ENCODE results near the gene CXXC5. TPM values are rescaled to one million over a fixed set of nuclear protein-coding genes. Genes with fewer than 3 reads are reported as not detected.
A peak's percentile ranks its signal among the peaks of the same experiment; 100 is the strongest.

Gene CXXC5
- polyA plus RNA-seq, 1 of the 3 experiments (the other 2 are of a cell fraction), result 47.4 TPM

DNA sequence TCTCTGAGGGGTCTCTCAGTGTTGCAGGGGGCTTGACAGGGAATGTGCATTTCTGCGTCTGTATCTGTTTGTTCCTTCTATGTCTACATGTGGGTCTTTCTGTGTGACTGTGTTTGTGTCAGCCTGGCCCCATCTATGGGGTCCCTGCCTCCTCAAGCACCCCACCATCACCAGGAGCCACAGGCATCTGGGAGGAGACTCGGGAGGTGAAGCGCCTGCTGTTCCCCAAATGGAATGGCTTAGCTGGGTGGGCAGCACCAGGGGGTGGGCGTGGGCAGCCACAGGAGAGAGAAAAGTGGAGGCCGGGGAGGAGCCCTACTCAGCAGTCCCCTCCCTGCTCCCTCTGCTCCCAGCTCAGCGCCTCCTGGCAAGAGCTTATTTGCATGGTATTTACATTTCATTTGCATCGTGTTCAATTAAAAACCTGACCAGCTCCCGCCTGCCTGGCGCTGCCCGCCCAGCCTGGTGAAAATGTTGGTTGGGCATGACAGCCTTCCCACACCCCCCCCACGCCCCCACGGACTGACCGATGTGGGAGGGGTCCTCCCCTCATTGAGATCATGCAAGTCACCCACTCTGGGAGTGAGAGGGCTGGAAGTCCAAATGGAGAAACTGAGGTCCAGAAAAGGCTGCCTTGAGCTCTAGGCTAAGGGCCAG, 50.5 kb downstream of the CXXC5 start:
- Histone ChIP-seq H3K9ac (no peak overlapping the region), H3K27ac (ENCODE audit: low read depth in 2 of 2, low read length in 1 of 2) (peak overlapping the region; percentile 31 to 97; a peak in 3 of 4 replicates), H3K79me2 (ENCODE audit: insufficient read depth) (no peaks in the 10 kb centered on the region), H3K4me1 (ENCODE audit: control insufficient read depth in 1 of 2, insufficient read depth in 2 of 2, low read depth in 1 of 2, low read length in 1 of 2) (peaks cover 31 to 47% of the 10 kb centered on the region in 2 experiments; a peak in 3 of 4 replicates), H2AFZ (ENCODE audit: low read depth) (no peak overlapping the region), H3K4me2 (peak overlapping the region; percentile 67; the same call in 1 of the 2 replicates), H3K4me3 (ENCODE audit: low read depth in 2 of 2, low read length in 1 of 2) (no peak overlapping the region), H4K20me1 (ENCODE audit: insufficient read depth) (no peaks in the 10 kb centered on the region), H3F3A (replicated peaks; ENCODE audit: insufficient read depth) (peaks cover 28% of the 10 kb centered on the region), H3K27me3 (ENCODE audit: insufficient read depth) (no peaks in the 10 kb centered on the region), H3K9me2 (no peaks in the 10 kb centered on the region), H3K9me3 (no peaks in the 10 kb centered on the region), H3K36me3 (replicated peaks in 1 of 2; ENCODE audit: control insufficient read depth in 1 of 2, insufficient read depth in 2 of 2, low read length in 1 of 2) (no peaks in the 10 kb centered on the region)
- no peak for TF ChIP-seq NFIC (IDR thresholded peaks at IDR 0.05; ENCODE audit: borderline replicate concordance)
- TF ChIP-seq EP300 (IDR thresholded peaks at IDR 0.05; ENCODE audit: borderline replicate concordance in 1 of 2, low read depth in 1 of 2, low read length in 1 of 2), result 0 out of 4 replicates have a peak, but pooled peaks of 1 of the 2 experiments have one; percentile 16
- TF ChIP-seq, protein P1, sequence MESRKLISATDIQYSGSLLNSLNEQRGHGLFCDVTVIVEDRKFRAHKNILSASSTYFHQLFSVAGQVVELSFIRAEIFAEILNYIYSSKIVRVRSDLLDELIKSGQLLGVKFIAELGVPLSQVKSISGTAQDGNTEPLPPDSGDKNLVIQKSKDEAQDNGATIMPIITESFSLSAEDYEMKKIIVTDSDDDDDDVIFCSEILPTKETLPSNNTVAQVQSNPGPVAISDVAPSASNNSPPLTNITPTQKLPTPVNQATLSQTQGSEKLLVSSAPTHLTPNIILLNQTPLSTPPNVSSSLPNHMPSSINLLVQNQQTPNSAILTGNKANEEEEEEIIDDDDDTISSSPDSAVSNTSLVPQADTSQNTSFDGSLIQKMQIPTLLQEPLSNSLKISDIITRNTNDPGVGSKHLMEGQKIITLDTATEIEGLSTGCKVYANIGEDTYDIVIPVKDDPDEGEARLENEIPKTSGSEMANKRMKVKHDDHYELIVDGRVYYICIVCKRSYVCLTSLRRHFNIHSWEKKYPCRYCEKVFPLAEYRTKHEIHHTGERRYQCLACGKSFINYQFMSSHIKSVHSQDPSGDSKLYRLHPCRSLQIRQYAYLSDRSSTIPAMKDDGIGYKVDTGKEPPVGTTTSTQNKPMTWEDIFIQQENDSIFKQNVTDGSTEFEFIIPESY (IDR thresholded peaks at IDR 0.05; ENCODE audit: borderline replicate concordance, low read depth), result peak; percentile 62; the same call in 1 of the 2 replicates
- TF ChIP-seq, protein P2, sequence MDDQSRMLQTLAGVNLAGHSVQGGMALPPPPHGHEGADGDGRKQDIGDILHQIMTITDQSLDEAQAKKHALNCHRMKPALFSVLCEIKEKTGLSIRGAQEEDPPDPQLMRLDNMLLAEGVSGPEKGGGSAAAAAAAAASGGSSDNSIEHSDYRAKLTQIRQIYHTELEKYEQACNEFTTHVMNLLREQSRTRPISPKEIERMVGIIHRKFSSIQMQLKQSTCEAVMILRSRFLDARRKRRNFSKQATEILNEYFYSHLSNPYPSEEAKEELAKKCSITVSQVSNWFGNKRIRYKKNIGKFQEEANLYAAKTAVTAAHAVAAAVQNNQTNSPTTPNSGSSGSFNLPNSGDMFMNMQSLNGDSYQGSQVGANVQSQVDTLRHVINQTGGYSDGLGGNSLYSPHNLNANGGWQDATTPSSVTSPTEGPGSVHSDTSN (IDR thresholded peaks at IDR 0.05), result no peak
- TF ChIP-seq RXRA (IDR thresholded peaks at IDR 0.05; ENCODE audit: borderline replicate concordance, low read depth), result no peak
- no peak for TF ChIP-seq RCOR1 (IDR thresholded peaks at IDR 0.05; ENCODE audit: low read length)
- no peak for TF ChIP-seq NRF1 (IDR thresholded peaks at IDR 0.05; ENCODE audit: low read depth, low read length)
- 71% methylated on average over 13 of the region's 13 CpGs for WGBS (ENCODE audit: low lambda C conversion rate)
- ChIA-PET POLR2A (interaction anchor here (0.9 to 1.0 kb wide), 2 partner anchors 10 to 50 kb away, joined by 3 to 7 read pairs; partner anchors contain the start of gene CXXC5), CTCF (interaction anchor here (2.3 to 6.2 kb wide), 3 partner anchors 11 to 66 kb away, joined by 16 to 53 read pairs (median 19); no protein-coding TSS in a partner anchor)
- DNase-seq, result peak; percentile 68

DNA sequence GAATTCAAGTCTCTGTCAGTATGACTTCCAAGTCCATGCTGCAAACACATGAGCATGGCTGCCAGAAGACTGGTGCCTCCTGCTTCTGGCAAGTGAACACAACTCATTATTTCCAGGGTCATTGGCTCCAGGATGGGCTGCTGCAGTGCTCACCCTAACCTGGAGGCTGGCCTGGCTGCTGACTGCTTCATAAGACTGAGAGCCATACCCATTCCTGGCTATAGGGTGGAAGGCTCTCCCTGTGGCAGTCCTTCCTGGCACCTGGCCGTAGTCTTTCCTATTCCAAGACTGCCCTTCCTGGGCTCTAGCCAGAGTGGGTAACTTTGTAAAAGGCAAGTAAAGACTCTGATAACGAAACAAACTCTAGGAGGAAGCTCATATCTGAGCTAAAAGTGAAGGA, 51.2 kb downstream of the CXXC5 start:
- H3K9me2 ChIP-seq, result no peaks in the 10 kb centered on the region
- H4K20me1 ChIP-seq (ENCODE audit: insufficient read depth), result no peaks in the 10 kb centered on the region
- 97% methylated on average over 2 of the region's 2 CpGs for WGBS (ENCODE audit: low lambda C conversion rate)
- H3K36me3 ChIP-seq (replicated peaks in 1 of 2; ENCODE audit: control insufficient read depth in 1 of 2, insufficient read depth in 2 of 2, low read length in 1 of 2), result no peaks in the 10 kb centered on the region
- no peaks in the 10 kb centered on the region for H3K27me3 ChIP-seq (ENCODE audit: insufficient read depth)
- no peak overlapping the region for H3K9ac ChIP-seq
- DNase-seq, result no peak
- H3K9me3 ChIP-seq, result no peaks in the 10 kb centered on the region
- no peak overlapping the region for H2AFZ ChIP-seq (ENCODE audit: low read depth)
- TF ChIP-seq NFIC (IDR thresholded peaks at IDR 0.05; ENCODE audit: borderline replicate concordance) (no peak), FOSL2 (IDR thresholded peaks at IDR 0.05; ENCODE audit: borderline replicate concordance, low read depth) (no peak)
- POLR2A ChIA-PET, result interaction anchor here (0.9 to 1.0 kb wide), 2 partner anchors 10 to 51 kb away, joined by 3 to 4 read pairs; partner anchors contain the start of gene CXXC5
- no peak overlapping the region for H3K4me3 ChIP-seq (ENCODE audit: low read depth in 2 of 2, low read length in 1 of 2)
- peak overlapping the region in 1 of 2 experiments; percentile 97; a peak in 2 of 4 replicates for H3K27ac ChIP-seq (ENCODE audit: low read depth in 2 of 2, low read length in 1 of 2)
- CTCF ChIA-PET, result interaction anchor here (2.0 to 6.2 kb wide), 5 partner anchors 9 to 65 kb away, joined by 5 to 53 read pairs (median 16); no protein-coding TSS in a partner anchor
- no peak overlapping the region for H3K4me2 ChIP-seq
- peaks cover 24 to 42% of the 10 kb centered on the region in 2 experiments; a peak in 3 of 4 replicates for H3K4me1 ChIP-seq (ENCODE audit: control insufficient read depth in 1 of 2, insufficient read depth in 2 of 2, low read depth in 1 of 2, low read length in 1 of 2)
- no peaks in the 10 kb centered on the region for H3K79me2 ChIP-seq (ENCODE audit: insufficient read depth)
- H3F3A ChIP-seq (replicated peaks; ENCODE audit: insufficient read depth), result peaks cover 21% of the 10 kb centered on the region
